GM23338 (cell line): ENCODE results near the gene ETV5. TPM values are rescaled to one million over a fixed set of nuclear protein-coding genes. Genes with fewer than 3 reads are reported as not detected.

Experiments used
- ATAC-seq: fragments of 200-7000 bp; cut with Tn5 transposase; 3 replicates; pipeline ENCODE4 v1.9.1; 2020
- DNase-seq: peaks from one replicate; pipeline ENCODE4 v3.0.0-alpha.2; 2015; ENCODE audit warnings: low spot score
- H2AFZ ChIP-seq: fragments of 200-600 bp; sonication (generic); 2 replicates; pipeline ENCODE4 v1.8.0; 2016; ENCODE audit warnings: antibody characterized with exemption, mild to moderate bottlenecking, moderate library complexity
- H3F3A ChIP-seq: fragments of 200-600 bp; sonication (generic); replicated peaks from 2 replicates; pipeline ENCODE4 v1.8.0; 2017; ENCODE audit warnings: antibody characterized with exemption, mixed run types, low read depth
- H3K27ac ChIP-seq: fragments of 200-600 bp; sonication (generic); 2 replicates; pipeline ENCODE4 v1.6.1; 2016; ENCODE audit warnings: low read depth
- H3K27me3 ChIP-seq: fragments of 200-600 bp; sonication (generic); 2 replicates; pipeline ENCODE4 v1.8.0; 2016; ENCODE audit warnings: mild to moderate bottlenecking, mixed run types, moderate library complexity; ENCODE audit not compliant: insufficient read depth
- H3K36me3 ChIP-seq: fragments of 200-600 bp; sonication (generic); 2 replicates; pipeline ENCODE4 v1.8.0; 2016; ENCODE audit warnings: mild to moderate bottlenecking; ENCODE audit not compliant: insufficient read depth
- H3K4me1 ChIP-seq: fragments of 200-600 bp; sonication (generic); 2 replicates; pipeline ENCODE4 v1.8.0; 2016; ENCODE audit warnings: mild to moderate bottlenecking, moderate library complexity; ENCODE audit not compliant: insufficient read depth
- H3K4me2 ChIP-seq: fragments of 200-600 bp; sonication (generic); 2 replicates; pipeline ENCODE4 v1.7.1; 2017; ENCODE audit warnings: mixed run types
- H3K4me3 ChIP-seq: fragments of 200-600 bp; sonication (generic); 2 replicates; pipeline ENCODE4 v1.6.1; 2016; ENCODE audit warnings: mixed run types
- H3K79me2 ChIP-seq: fragments of 200-600 bp; sonication (generic); replicated peaks from 2 replicates; pipeline ENCODE4 v1.8.0; 2017; ENCODE audit warnings: mild to moderate bottlenecking; ENCODE audit not compliant: insufficient read depth
- H3K9me2 ChIP-seq: fragments of 200-600 bp; sonication (generic); 2 replicates; pipeline ENCODE4 v1.8.0; 2017; ENCODE audit not compliant: insufficient read depth
- H4K20me1 ChIP-seq: fragments of 200-600 bp; sonication (generic); replicated peaks from 2 replicates; pipeline ENCODE4 v1.8.0; 2017; ENCODE audit warnings: mild to moderate bottlenecking; ENCODE audit not compliant: insufficient read depth
- H3K27ac Mint-ChIP-seq: 2 replicates; pipeline ENCODE4 v1.8.0; 2020; ENCODE audit warnings: inconsistent platforms, mild to moderate bottlenecking, moderate library complexity, mixed read lengths
- H3K27me3 Mint-ChIP-seq: 3 replicates; pipeline ENCODE4 v1.8.0; 2022; ENCODE audit warnings: low read depth, mild to moderate bottlenecking, moderate library complexity, mixed read lengths, inconsistent platforms; ENCODE audit not compliant: insufficient read depth, poor library complexity
- H3K36me3 Mint-ChIP-seq: 3 replicates; pipeline ENCODE4 v1.8.0; 2021; ENCODE audit warnings: low read depth, mild to moderate bottlenecking, inconsistent platforms, moderate library complexity, mixed read lengths
- H3K4me1 Mint-ChIP-seq: 3 replicates; pipeline ENCODE4 v1.8.0; 2020; ENCODE audit warnings: mild to moderate bottlenecking, inconsistent platforms, mixed read lengths
- H3K4me3 Mint-ChIP-seq: 3 replicates; pipeline ENCODE4 v1.8.0; 2021; ENCODE audit warnings: moderate library complexity, mild to moderate bottlenecking, inconsistent platforms, mixed read lengths
- H3K9me3 Mint-ChIP-seq: 3 replicates; pipeline ENCODE4 v1.8.0; 2020; ENCODE audit warnings: moderate library complexity, mild to moderate bottlenecking, inconsistent platforms, mixed read lengths
- CREB1 ChIP-seq: fragments of 250-450 bp; sonication (Bioruptor Pico); IDR thresholded peaks from 2 replicates; pipeline ENCODE4 v1.5.0; 2020; ENCODE audit warnings: low read depth, mild to moderate bottlenecking, moderate library complexity
- EZH2 ChIP-seq: fragments of 200-600 bp; sonication (generic); IDR thresholded peaks from one replicate; pipeline ENCODE4 v1.8.0; 2017; ENCODE audit warnings: antibody characterized with exemption, mild to moderate bottlenecking, low read depth; ENCODE audit not compliant: unreplicated experiment
- EZH2phosphoT487 ChIP-seq: fragments of 200-600 bp; sonication (generic); IDR thresholded peaks from one replicate; pipeline ENCODE4 v1.8.1; 2018; ENCODE audit warnings: antibody characterized with exemption; ENCODE audit not compliant: unreplicated experiment
- JUNB ChIP-seq: IDR thresholded peaks from one replicate; pipeline ENCODE4 v1.6.1; 2016; ENCODE audit warnings: antibody characterized with exemption; ENCODE audit not compliant: unreplicated experiment
- NANOG ChIP-seq: IDR thresholded peaks from 2 replicates; pipeline ENCODE4 v1.6.1; 2016; ENCODE audit warnings: antibody characterized with exemption, borderline replicate concordance
- POLR2AphosphoS5 ChIP-seq: IDR thresholded peaks from 2 replicates; pipeline ENCODE4 v1.6.1; 2016; ENCODE audit warnings: antibody characterized with exemption, low read depth
- STAT1 ChIP-seq: IDR thresholded peaks from one replicate; pipeline ENCODE4 v1.6.1; 2016; ENCODE audit warnings: antibody characterized with exemption; ENCODE audit not compliant: unreplicated experiment
- ZNF114 ChIP-seq: fragments of 250-450 bp; sonication (Bioruptor Pico); IDR thresholded peaks from 2 replicates; pipeline ENCODE4 v1.5.0; 2020; ENCODE audit warnings: mild to moderate bottlenecking, moderate library complexity
- ZNF331 ChIP-seq: fragments of 250-450 bp; sonication (Bioruptor Pico); IDR thresholded peaks from 2 replicates; pipeline ENCODE4 v1.5.0; 2020; ENCODE audit warnings: low read depth, mild to moderate bottlenecking, moderate library complexity
- polyA plus RNA-seq: library from polyadenylated mRNA; unstranded; fragments of >200 nt; fragmentation: Nextera tagmentation; extraction: Ambion mirVana; gene quantifications from 2 replicates; pipeline ENCODE4 v1.2.1, GENCODE V29; 2016
- total RNA-seq: library from RNA; depleted of rRNA; stranded (reverse); fragments of >200 nt; shearing (Covaris generic); gene quantifications from 2 replicates; pipeline ENCODE4 v1.2.3, GENCODE V29; 2014
- TF ChIP-seq, protein P1 (sequence below): IDR thresholded peaks from 2 replicates; pipeline ENCODE4 v1.6.1; 2016; ENCODE audit warnings: antibody characterized with exemption
- TF ChIP-seq, protein P2 (sequence below): IDR thresholded peaks from one replicate; pipeline ENCODE4 v1.6.1; 2018; ENCODE audit warnings: antibody characterized with exemption; ENCODE audit not compliant: unreplicated experiment
- TF ChIP-seq, protein P3 (sequence below), 2 experiments: fragments of 200-600 bp in 1 of 2; sonication (generic) in 1 of 2; conservative IDR thresholded peaks; 2 replicates each; pipeline versions ENCODE4 v1.5.1 to v1.6.1; 2016 to 2017; ENCODE audit warnings: antibody characterized with exemption in 2 of 2, low read depth in 2 of 2, mild to moderate bottlenecking in 2 of 2, moderate library complexity in 1 of 2
- TF ChIP-seq, protein P4 (sequence below): fragments of 250-450 bp; sonication (Bioruptor Pico); IDR thresholded peaks from 2 replicates; pipeline ENCODE4 v1.5.0; 2020; ENCODE audit warnings: mild to moderate bottlenecking, moderate library complexity

The ETV5 gene
- total and polyA plus RNA-seq, 2 experiments from 2014 or later, result 33.5 to 57.1 TPM

DNA sequence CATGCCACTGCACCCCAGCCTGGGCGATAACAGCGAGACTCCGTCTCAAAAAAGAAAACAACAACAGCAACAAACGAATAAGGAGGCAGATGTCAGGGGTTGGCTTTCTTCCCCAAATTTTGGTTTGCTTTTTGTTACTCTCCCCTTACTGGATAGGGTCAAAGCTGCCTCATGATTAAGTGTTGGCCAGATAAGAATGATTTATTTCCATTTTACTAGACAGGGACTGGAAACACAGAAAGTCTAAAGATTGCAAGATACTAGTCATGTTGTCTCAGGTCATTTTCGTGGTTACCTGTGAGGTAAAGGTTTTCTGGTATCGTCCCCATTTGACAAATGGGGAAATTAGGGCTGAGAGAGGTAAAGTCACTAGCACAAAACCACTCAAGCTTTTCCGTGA is 18.6 kb upstream of the ETV5 start:
- Histone ChIP-seq H3K4me1 (peaks cover 39% of the 10 kb centered on the region), H3K27ac (no peak overlapping the region), H3K36me3 (no peaks in the 10 kb centered on the region), H3K27me3 (no peaks in the 10 kb centered on the region), H3F3A (no peaks in the 10 kb centered on the region), H3K79me2 (no peaks in the 10 kb centered on the region), H3K4me2 (0 out of 2 replicates have a peak overlapping the region, but pooled peaks have one; percentile 5), H3K9me2 (no peaks in the 10 kb centered on the region), H2AFZ (no peak overlapping the region), H4K20me1 (no peaks in the 10 kb centered on the region), H3K4me3 (no peak overlapping the region)
- TF ChIP-seq STAT1 (no peak), CREB1 (CRISPR knock-in tag) (no peak), JUNB (no peak), POLR2AphosphoS5 (no peak), EZH2 (no peak), NANOG (no peak), ZNF331 (CRISPR knock-in tag) (no peak), EZH2phosphoT487 (no peak), ZNF114 (no peak)
- TF ChIP-seq, protein P1, sequence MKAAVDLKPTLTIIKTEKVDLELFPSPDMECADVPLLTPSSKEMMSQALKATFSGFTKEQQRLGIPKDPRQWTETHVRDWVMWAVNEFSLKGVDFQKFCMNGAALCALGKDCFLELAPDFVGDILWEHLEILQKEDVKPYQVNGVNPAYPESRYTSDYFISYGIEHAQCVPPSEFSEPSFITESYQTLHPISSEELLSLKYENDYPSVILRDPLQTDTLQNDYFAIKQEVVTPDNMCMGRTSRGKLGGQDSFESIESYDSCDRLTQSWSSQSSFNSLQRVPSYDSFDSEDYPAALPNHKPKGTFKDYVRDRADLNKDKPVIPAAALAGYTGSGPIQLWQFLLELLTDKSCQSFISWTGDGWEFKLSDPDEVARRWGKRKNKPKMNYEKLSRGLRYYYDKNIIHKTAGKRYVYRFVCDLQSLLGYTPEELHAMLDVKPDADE, result no peak
- TF ChIP-seq, protein P2, sequence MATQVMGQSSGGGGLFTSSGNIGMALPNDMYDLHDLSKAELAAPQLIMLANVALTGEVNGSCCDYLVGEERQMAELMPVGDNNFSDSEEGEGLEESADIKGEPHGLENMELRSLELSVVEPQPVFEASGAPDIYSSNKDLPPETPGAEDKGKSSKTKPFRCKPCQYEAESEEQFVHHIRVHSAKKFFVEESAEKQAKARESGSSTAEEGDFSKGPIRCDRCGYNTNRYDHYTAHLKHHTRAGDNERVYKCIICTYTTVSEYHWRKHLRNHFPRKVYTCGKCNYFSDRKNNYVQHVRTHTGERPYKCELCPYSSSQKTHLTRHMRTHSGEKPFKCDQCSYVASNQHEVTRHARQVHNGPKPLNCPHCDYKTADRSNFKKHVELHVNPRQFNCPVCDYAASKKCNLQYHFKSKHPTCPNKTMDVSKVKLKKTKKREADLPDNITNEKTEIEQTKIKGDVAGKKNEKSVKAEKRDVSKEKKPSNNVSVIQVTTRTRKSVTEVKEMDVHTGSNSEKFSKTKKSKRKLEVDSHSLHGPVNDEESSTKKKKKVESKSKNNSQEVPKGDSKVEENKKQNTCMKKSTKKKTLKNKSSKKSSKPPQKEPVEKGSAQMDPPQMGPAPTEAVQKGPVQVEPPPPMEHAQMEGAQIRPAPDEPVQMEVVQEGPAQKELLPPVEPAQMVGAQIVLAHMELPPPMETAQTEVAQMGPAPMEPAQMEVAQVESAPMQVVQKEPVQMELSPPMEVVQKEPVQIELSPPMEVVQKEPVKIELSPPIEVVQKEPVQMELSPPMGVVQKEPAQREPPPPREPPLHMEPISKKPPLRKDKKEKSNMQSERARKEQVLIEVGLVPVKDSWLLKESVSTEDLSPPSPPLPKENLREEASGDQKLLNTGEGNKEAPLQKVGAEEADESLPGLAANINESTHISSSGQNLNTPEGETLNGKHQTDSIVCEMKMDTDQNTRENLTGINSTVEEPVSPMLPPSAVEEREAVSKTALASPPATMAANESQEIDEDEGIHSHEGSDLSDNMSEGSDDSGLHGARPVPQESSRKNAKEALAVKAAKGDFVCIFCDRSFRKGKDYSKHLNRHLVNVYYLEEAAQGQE, result no peak
- TF ChIP-seq, protein P3, sequence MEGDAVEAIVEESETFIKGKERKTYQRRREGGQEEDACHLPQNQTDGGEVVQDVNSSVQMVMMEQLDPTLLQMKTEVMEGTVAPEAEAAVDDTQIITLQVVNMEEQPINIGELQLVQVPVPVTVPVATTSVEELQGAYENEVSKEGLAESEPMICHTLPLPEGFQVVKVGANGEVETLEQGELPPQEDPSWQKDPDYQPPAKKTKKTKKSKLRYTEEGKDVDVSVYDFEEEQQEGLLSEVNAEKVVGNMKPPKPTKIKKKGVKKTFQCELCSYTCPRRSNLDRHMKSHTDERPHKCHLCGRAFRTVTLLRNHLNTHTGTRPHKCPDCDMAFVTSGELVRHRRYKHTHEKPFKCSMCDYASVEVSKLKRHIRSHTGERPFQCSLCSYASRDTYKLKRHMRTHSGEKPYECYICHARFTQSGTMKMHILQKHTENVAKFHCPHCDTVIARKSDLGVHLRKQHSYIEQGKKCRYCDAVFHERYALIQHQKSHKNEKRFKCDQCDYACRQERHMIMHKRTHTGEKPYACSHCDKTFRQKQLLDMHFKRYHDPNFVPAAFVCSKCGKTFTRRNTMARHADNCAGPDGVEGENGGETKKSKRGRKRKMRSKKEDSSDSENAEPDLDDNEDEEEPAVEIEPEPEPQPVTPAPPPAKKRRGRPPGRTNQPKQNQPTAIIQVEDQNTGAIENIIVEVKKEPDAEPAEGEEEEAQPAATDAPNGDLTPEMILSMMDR (conservative IDR thresholded peaks at IDR 0.05; ENCODE audit: low read depth in 2 of 2), result no peak
- TF ChIP-seq, protein P4, sequence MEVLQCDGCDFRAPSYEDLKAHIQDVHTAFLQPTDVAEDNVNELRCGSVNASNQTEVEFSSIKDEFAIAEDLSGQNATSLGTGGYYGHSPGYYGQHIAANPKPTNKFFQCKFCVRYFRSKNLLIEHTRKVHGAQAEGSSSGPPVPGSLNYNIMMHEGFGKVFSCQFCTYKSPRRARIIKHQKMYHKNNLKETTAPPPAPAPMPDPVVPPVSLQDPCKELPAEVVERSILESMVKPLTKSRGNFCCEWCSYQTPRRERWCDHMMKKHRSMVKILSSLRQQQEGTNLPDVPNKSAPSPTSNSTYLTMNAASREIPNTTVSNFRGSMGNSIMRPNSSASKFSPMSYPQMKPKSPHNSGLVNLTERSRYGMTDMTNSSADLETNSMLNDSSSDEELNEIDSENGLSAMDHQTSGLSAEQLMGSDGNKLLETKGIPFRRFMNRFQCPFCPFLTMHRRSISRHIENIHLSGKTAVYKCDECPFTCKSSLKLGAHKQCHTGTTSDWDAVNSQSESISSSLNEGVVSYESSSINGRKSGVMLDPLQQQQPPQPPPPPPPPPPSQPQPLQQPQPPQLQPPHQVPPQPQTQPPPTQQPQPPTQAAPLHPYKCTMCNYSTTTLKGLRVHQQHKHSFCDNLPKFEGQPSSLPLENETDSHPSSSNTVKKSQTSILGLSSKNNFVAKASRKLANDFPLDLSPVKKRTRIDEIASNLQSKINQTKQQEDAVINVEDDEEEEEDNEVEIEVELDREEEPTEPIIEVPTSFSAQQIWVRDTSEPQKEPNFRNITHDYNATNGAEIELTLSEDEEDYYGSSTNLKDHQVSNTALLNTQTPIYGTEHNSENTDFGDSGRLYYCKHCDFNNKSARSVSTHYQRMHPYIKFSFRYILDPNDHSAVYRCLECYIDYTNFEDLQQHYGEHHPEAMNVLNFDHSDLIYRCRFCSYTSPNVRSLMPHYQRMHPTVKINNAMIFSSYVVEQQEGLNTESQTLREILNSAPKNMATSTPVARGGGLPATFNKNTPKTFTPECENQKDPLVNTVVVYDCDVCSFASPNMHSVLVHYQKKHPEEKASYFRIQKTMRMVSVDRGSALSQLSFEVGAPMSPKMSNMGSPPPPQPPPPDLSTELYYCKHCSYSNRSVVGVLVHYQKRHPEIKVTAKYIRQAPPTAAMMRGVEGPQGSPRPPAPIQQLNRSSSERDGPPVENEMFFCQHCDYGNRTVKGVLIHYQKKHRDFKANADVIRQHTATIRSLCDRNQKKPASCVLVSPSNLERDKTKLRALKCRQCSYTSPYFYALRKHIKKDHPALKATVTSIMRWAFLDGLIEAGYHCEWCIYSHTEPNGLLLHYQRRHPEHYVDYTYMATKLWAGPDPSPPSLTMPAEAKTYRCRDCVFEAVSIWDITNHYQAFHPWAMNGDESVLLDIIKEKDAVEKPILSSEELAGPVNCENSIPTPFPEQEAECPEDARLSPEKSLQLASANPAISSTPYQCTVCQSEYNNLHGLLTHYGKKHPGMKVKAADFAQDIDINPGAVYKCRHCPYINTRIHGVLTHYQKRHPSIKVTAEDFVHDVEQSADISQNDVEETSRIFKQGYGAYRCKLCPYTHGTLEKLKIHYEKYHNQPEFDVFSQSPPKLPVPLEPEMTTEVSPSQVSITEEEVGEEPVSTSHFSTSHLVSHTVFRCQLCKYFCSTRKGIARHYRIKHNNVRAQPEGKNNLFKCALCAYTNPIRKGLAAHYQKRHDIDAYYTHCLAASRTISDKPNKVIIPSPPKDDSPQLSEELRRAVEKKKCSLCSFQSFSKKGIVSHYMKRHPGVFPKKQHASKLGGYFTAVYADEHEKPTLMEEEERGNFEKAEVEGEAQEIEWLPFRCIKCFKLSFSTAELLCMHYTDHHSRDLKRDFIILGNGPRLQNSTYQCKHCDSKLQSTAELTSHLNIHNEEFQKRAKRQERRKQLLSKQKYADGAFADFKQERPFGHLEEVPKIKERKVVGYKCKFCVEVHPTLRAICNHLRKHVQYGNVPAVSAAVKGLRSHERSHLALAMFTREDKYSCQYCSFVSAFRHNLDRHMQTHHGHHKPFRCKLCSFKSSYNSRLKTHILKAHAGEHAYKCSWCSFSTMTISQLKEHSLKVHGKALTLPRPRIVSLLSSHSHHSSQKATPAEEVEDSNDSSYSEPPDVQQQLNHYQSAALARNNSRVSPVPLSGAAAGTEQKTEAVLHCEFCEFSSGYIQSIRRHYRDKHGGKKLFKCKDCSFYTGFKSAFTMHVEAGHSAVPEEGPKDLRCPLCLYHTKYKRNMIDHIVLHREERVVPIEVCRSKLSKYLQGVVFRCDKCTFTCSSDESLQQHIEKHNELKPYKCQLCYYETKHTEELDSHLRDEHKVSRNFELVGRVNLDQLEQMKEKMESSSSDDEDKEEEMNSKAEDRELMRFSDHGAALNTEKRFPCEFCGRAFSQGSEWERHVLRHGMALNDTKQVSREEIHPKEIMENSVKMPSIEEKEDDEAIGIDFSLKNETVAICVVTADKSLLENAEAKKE, result no peak
- ATAC-seq (no peak), DNase-seq (no peak)
- Mint-ChIP-seq H3K27me3 (peaks cover 14% of the 10 kb centered on the region), H3K4me1 (peaks cover 50% of the 10 kb centered on the region), H3K4me3 (no peak overlapping the region), H3K36me3 (no peaks in the 10 kb centered on the region), H3K27ac (no peak overlapping the region), H3K9me3 (no peaks in the 10 kb centered on the region)
